ENCODE measurements around the gene LYZL1.
"Not testable (repeated sequence)": the region's sequence is repeated elsewhere in the genome, so short reads cannot be mapped to it uniquely, and the experiment has no call there.

The LYZL1 gene

DNA sequence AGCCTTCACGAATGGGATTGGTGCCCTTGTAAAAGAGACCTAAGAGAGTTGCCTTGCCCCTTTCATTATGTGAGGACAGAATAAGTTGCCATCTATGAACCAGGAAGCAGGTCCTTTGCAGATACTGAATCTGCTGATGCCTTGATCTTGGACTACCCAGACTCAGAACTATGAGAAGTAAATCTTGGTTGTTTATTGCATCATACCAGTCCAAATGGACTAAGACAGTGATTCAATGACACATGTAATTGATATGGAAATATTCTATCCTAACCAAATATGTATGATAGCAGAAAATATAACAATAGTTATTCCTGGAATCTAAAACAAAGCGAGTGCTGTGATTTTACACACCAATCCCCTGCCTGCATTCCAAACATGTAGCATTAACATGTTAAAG, 17.0 kb upstream of the LYZL1 start:
- H3K36me3 ChIP-seq (replicated peaks): no peaks in the 10 kb centered on the region

GRCh38 chr10:29273478-29273877, 15.4 kb upstream of the LYZL1 start:
- Histone ChIP-seq H3K9me3 (no peaks in the 10 kb centered on the region), H3K4me1 (peaks cover 14% of the 10 kb centered on the region), H3K36me3 (replicated peaks) (no peaks in the 10 kb centered on the region), H3K27me3 (ENCODE audit: low read depth) (no peaks in the 10 kb centered on the region), H3K4me3 (no peak overlapping the region)
- in situ Hi-C loops (cut with MboI; ENCODE audit: low sequenced_read_pairs): no loop called here
- no peak for DNase-seq (ENCODE audit: low spot score in 2 of 2)

More for the DNA sequence above, 17.0 kb upstream of the LYZL1 start:
- H3K9me3 ChIP-seq: no peaks in the 10 kb centered on the region
- no peak overlapping the region for H3K4me3 ChIP-seq
- in situ Hi-C loops (cut with MboI; ENCODE audit: low sequenced_read_pairs): no loop called here
- no peak for DNase-seq (ENCODE audit: low spot score in 2 of 2)
- H3K4me1 ChIP-seq: peaks cover 7% of the 10 kb centered on the region
- no peaks in the 10 kb centered on the region for H3K27me3 ChIP-seq (ENCODE audit: low read depth)

DNA sequence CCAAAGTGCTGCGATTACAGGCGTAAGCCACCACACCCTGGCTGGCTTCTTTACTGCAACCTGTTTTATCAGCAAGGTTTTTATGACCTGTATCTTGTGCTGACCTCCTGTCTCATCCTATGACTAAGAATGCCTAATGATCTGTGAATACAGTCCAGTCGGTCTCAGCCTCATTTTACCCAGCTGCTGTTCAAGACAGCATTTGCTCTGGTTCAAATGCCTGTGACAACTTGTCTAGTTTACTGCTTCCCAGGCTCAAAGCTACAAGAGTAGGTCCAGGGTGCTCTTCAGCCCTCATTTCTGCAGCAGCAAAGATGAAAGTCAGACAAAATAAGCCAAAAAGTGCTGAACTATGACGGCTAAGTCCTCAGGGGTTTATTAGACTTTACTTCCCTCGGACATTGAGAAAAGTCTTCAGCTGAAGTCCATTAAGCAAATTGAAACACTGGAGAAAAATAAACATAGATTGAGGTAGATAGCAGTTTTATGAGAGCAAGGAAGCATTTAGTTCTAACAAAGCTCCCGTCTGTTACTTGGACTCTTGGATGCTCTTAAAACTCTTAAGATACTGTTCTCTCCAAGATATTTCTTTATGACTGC, 12.5 kb upstream of the LYZL1 start:
- in situ Hi-C loops (cut with MboI; ENCODE audit: low sequenced_read_pairs): no loop called here
- no peaks in the 10 kb centered on the region for H3K27me3 ChIP-seq (ENCODE audit: low read depth)
- H3K9me3 ChIP-seq: no peaks in the 10 kb centered on the region
- DNase-seq (ENCODE audit: low spot score in 2 of 2): peak in 1 of 2 experiments; percentile 10
- H3K36me3 ChIP-seq (replicated peaks): no peaks in the 10 kb centered on the region
- peaks cover 14% of the 10 kb centered on the region for H3K4me1 ChIP-seq
- H3K4me3 ChIP-seq: no peak overlapping the region

- Histone ChIP-seq H3K27me3 (ENCODE audit: low read depth) (no peaks in the 10 kb centered on the region), H3K4me3 (no peak overlapping the region), H3K9me3 (no peaks in the 10 kb centered on the region), H3K36me3 (replicated peaks) (no peaks in the 10 kb centered on the region), H3K4me1 (peaks cover 14% of the 10 kb centered on the region)
- in situ Hi-C loops (cut with MboI; ENCODE audit: low sequenced_read_pairs): no loop called here
- DNase-seq (ENCODE audit: low spot score in 2 of 2): peak; percentile 19 to 27
Measured at GRCh38 chr10:29277296-29277695, 11.6 kb upstream of the LYZL1 start.

DNA sequence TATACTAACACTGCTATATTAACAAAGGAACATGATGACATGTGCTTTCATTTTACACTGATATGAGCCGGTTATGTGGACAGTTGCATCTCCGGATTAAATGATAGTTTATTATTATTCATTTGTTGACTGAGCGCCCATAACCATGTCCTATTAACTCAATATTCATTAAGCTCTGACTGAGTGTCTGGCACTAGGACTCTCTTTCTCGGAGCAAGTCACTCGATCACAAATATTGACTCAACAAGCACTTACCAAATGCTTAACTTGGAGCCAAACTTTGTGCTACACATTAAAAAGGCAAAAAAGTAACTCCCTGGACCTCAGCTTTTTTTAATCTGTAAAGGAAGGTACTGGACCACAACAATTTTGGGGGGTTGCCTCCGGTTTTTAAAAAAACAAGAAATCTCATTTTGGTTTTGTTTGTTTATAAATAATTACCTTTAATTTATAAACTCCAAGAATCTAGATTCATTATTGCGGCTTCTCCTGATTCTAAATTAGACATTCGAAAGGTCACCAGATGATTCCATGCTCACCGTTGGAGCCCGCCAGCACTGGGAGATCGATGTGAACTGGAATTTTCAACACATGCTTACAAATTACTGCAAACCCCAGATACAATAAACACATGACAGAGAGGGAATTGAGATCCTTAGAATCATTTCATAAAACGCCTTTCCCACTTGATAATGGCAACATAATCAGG, 8.9 kb upstream of the LYZL1 start:
- Histone ChIP-seq H3K4me3 (no peak overlapping the region), H3K27me3 (ENCODE audit: low read depth) (no peaks in the 10 kb centered on the region), H3K36me3 (replicated peaks) (no peaks in the 10 kb centered on the region), H3K9me3 (no peaks in the 10 kb centered on the region), H3K4me1 (peaks cover 14% of the 10 kb centered on the region)
- no peak for DNase-seq (ENCODE audit: low spot score in 2 of 2)
- in situ Hi-C loops (cut with MboI; ENCODE audit: low sequenced_read_pairs): no loop called here

DNA sequence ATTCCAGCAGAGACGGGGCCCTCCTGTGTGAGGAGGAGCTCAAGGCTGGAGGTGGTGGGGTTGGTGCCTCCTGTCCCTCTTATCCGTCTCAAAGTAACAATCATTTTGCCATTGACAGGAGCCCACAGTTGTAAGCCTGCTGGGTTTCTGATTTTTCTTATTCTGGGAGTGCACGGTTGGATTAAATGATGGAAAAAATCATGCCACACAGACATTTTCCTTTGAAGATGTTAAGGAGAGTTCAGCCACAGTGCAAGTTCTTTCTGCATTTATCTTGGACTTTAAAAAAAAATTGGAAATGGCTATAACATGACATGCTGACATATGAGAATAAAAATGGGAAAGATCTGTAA, 8.4 kb upstream of the LYZL1 start:
- Histone ChIP-seq H3K27me3 (ENCODE audit: low read depth) (peaks cover 2% of the 10 kb centered on the region; the same call in 1 of the 2 replicates), H3K4me3 (no peak overlapping the region), H3K4me1 (peaks cover 14% of the 10 kb centered on the region), H3K9me3 (no peaks in the 10 kb centered on the region), H3K36me3 (replicated peaks) (no peaks in the 10 kb centered on the region)
- no peak for DNase-seq (ENCODE audit: low spot score in 2 of 2)
- in situ Hi-C loops (cut with MboI; ENCODE audit: low sequenced_read_pairs): no loop called here

DNA sequence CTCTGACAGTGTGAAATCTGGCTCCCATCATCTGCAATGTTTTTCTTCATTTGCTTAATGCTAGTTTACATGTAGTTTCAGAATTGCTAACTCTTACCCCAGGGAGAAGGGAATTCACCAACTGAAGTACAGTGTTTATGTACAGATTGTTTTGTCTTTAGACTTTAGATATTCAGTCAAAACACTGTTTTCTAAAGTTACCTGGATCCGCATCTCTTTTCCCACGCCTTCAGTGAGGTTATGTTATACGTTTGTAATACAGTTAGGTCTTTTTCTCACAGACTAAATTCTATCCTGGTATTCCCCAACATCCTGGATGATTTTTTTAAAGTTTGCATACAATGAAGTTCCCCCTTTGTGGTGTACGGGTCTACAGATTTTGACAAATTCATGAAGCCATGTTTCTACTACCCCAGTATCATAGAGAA, 3.2 kb upstream of the LYZL1 start:
- no peaks in the 10 kb centered on the region for H3K4me1 ChIP-seq
- in situ Hi-C loops (cut with MboI; ENCODE audit: low sequenced_read_pairs): no loop called here
- peaks cover 21% of the 10 kb centered on the region for H3K27me3 ChIP-seq (ENCODE audit: low read depth)
- H3K36me3 ChIP-seq (replicated peaks): no peaks in the 10 kb centered on the region
- no peak overlapping the region for H3K4me3 ChIP-seq
- no peak for DNase-seq (ENCODE audit: low spot score in 2 of 2)
- H3K9me3 ChIP-seq: no peaks in the 10 kb centered on the region

DNA sequence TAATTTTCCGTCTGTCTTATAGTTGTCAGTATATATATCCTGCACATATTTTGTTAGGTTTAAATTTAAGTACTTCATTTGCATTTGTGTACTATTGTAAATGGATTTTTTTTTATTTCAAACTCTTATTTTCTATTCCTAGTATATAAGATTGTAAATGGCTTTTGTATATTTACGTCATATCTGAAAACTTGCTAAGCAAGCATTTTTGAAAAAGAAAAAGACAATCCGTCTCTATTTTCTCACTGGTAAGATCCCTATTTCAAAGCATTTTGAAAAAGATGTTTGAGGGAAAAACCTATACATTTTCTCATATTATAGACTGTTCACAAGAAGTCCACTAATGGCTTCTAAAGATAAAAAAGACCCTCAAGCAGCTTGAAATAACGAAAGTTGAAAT, 1.2 kb upstream of the LYZL1 start:
- in situ Hi-C loops (cut with MboI; ENCODE audit: low sequenced_read_pairs): no loop called here

DNA sequence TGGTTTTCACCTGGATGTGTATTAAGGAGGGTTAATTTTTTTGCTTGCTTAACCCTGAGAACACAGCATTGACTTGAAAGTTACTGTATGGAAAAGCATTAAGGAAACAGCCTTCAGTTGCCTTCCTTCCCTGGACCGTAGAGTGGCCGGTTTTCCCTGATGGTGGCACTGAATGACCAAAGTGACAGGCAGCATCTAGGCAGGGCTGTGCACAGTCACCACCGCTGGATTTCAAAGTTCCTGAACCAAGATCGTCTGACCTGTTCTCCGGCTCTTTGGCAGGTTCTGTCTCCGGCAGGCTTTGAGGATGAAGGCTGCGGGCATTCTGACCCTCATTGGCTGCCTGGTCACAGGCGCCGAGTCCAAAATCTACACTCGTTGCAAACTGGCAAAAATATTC, 2.7 kb downstream of the LYZL1 start:
- in situ Hi-C loops (cut with MboI; ENCODE audit: low sequenced_read_pairs): loop anchor here (10.0 kb wide), 1 partner anchor 657 kb away; no protein-coding TSS in a partner anchor

More for the DNA sequence above, 1.2 kb upstream of the LYZL1 start:
- Histone ChIP-seq H3K4me3 (no peak overlapping the region), H3K9me3 (no peaks in the 10 kb centered on the region), H3K36me3 (replicated peaks) (no peaks in the 10 kb centered on the region), H3K27me3 (ENCODE audit: low read depth) (peaks cover 21% of the 10 kb centered on the region), H3K4me1 (no peaks in the 10 kb centered on the region)
- no peak for DNase-seq (ENCODE audit: low spot score in 2 of 2)

GRCh38 chr10:29292406-29292805, 3.5 kb downstream of the LYZL1 start:
- in situ Hi-C loops (cut with MboI; ENCODE audit: low sequenced_read_pairs): loop anchor here (10.0 kb wide), 1 partner anchor 658 kb away; no protein-coding TSS in a partner anchor
- not testable (repeated sequence) for H3K9me3 ChIP-seq; H3K4me3 ChIP-seq; H3K4me1 ChIP-seq; DNase-seq (ENCODE audit: low spot score in 2 of 2); H3K36me3 ChIP-seq (replicated peaks); H3K27me3 ChIP-seq (ENCODE audit: low read depth)

More for the DNA sequence above, 2.7 kb downstream of the LYZL1 start:
- DNase-seq (ENCODE audit: low spot score in 2 of 2); H3K36me3 ChIP-seq (replicated peaks); H3K27me3 ChIP-seq (ENCODE audit: low read depth); H3K9me3 ChIP-seq; H3K4me1 ChIP-seq; H3K4me3 ChIP-seq: not testable (repeated sequence)

GRCh38 chr10:29295813-29296212, 6.9 kb downstream of the LYZL1 start:
- Histone ChIP-seq H3K27me3 (ENCODE audit: low read depth) (no peaks in the 10 kb centered on the region), H3K4me1 (no peaks in the 10 kb centered on the region), H3K36me3 (replicated peaks) (no peaks in the 10 kb centered on the region), H3K4me3 (no peak overlapping the region), H3K9me3 (no peaks in the 10 kb centered on the region; the same call in 1 of the 2 replicates)
- DNase-seq (ENCODE audit: low spot score in 2 of 2): no peak
- in situ Hi-C loops (cut with MboI; ENCODE audit: low sequenced_read_pairs): loop anchor here (10.0 kb wide), 1 partner anchor 661 kb away; no protein-coding TSS in a partner anchor

- Histone ChIP-seq H3K4me1 (no peaks in the 10 kb centered on the region), H3K36me3 (replicated peaks) (no peaks in the 10 kb centered on the region), H3K9me3 (no peaks in the 10 kb centered on the region; the same call in 1 of the 2 replicates), H3K4me3 (no peak overlapping the region), H3K27me3 (ENCODE audit: low read depth) (no peaks in the 10 kb centered on the region)
- in situ Hi-C loops (cut with MboI; ENCODE audit: low sequenced_read_pairs): loop anchor here (10.0 kb wide), 1 partner anchor 663 kb away; no protein-coding TSS in a partner anchor
- DNase-seq (ENCODE audit: low spot score in 2 of 2): no peak
Measured at GRCh38 chr10:29297678-29298077, 8.8 kb downstream of the LYZL1 start.

DNA sequence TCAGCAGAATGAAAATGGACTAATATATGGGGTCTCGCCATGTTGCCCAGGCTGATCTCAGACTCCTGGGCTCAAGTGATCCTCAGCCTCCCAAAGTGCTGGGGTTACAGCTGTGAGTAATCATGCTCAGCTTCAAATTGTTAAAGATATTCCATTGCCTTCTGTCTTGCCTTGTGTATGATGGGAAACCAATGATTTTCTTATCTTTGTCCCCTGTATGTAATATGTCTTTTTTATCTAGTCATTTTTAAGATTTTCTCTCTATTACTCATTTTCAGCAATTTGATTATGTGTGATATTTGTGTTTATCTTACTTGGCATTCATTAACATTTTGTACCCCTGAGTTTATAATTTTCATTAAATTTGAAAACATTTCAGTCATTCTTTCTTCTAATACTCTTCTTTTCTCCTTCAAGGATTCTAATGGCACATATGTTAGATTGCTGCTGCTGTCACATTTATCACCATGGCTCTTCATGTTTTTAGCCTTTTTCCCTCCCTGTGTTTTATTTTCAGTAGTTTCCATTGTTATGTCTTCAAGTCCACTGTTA, 12.6 kb downstream of the LYZL1 start:
- DNase-seq (ENCODE audit: low spot score in 2 of 2): no peak
- H3K9me3 ChIP-seq: no peaks in the 10 kb centered on the region; the same call in 1 of the 2 replicates
- no peaks in the 10 kb centered on the region for H3K36me3 ChIP-seq (replicated peaks)
- no peak overlapping the region for H3K4me3 ChIP-seq
- in situ Hi-C loops (cut with MboI; ENCODE audit: low sequenced_read_pairs): loop anchor here (10.0 kb wide), 2 partner anchors 307 to 637 kb away; no protein-coding TSS in a partner anchor
- H3K4me1 ChIP-seq: peaks cover 4% of the 10 kb centered on the region
- H3K27me3 ChIP-seq (ENCODE audit: low read depth): peaks cover 3% of the 10 kb centered on the region; the same call in 1 of the 2 replicates

- H3K4me1 ChIP-seq: peaks cover 4% of the 10 kb centered on the region
- H3K4me3 ChIP-seq: no peak overlapping the region
- peaks cover 8% of the 10 kb centered on the region for H3K27me3 ChIP-seq (ENCODE audit: low read depth)
- H3K9me3 ChIP-seq: no peaks in the 10 kb centered on the region; the same call in 1 of the 2 replicates
- H3K36me3 ChIP-seq (replicated peaks): no peaks in the 10 kb centered on the region
- no peak for DNase-seq (ENCODE audit: low spot score in 2 of 2)
- in situ Hi-C loops (cut with MboI; ENCODE audit: low sequenced_read_pairs): loop anchor here (10.0 kb wide), 2 partner anchors 308 to 638 kb away; no protein-coding TSS in a partner anchor
Measured at GRCh38 chr10:29302499-29302898, 13.6 kb downstream of the LYZL1 start.
